Lung (tissue), 12 donors: ENCODE data around the gene ATP8A1. TPM values are rescaled to one million over a fixed set of nuclear protein-coding genes. Genes with fewer than 3 reads are reported as not detected.

Source experiments
- ATAC-seq: fragments of 200-7000 bp; cut with Tn5 transposase; one replicate; pipeline ENCODE4 v1.9.1; 2020; ENCODE audit warnings: moderate number of reproducible peaks; ENCODE audit not compliant: insufficient read depth, low FRiP score
- DNase-seq, 3 donors: peaks; one replicate each; pipeline ENCODE4 v3.0.0-alpha.2; 2013 to 2017
- H3K27ac ChIP-seq, 2 donors: one replicate each; pipeline ENCODE4 v1.5.1; 2013; ENCODE audit warnings: mild to moderate bottlenecking in 2 of 2, moderate library complexity in 2 of 2, control low read depth in 1 of 2, inconsistent platforms in 1 of 2, low read depth in 1 of 2, low read length in 1 of 2
- H3K27me3 ChIP-seq, 3 donors: one replicate each; pipeline ENCODE4 v1.5.1; 2013; ENCODE audit warnings: low read length in 2 of 3; ENCODE audit not compliant: control insufficient read depth in 3 of 3, insufficient read depth in 3 of 3
- H3K36me3 ChIP-seq, 4 donors: one replicate each; pipeline ENCODE4 v1.5.1; 2013; ENCODE audit warnings: low read length in 4 of 4, mild to moderate bottlenecking in 1 of 4, moderate library complexity in 1 of 4; ENCODE audit not compliant: control insufficient read depth in 4 of 4, insufficient read depth in 4 of 4
- H3K4me1 ChIP-seq, 5 donors: one replicate each; pipeline ENCODE4 v1.5.1; 2013; ENCODE audit warnings: low read length in 5 of 5, mild to moderate bottlenecking in 2 of 5, moderate library complexity in 1 of 5; ENCODE audit not compliant: control insufficient read depth in 5 of 5, insufficient read depth in 5 of 5
- H3K4me3 ChIP-seq: one replicate; pipeline ENCODE4 v1.5.1; 2013; ENCODE audit warnings: mild to moderate bottlenecking, control low read depth, moderate library complexity
- H3K9ac ChIP-seq, 2 donors: one replicate each; pipeline ENCODE4 v1.5.1; 2013; ENCODE audit warnings: low read length in 2 of 2, control low read depth in 1 of 2; ENCODE audit not compliant: insufficient read depth in 1 of 2
- H3K9me3 ChIP-seq, 4 donors: one replicate each; pipeline ENCODE4 v1.5.1; 2013; ENCODE audit warnings: low read length in 3 of 4, mild to moderate bottlenecking in 1 of 4, moderate library complexity in 1 of 4; ENCODE audit not compliant: control insufficient read depth in 4 of 4, insufficient read depth in 3 of 4
- WGBS, 2 donors: extraction: QIAGEN DNeasy Blood & Tissue Kit; methylation state at CpG; one replicate each; pipeline ENCODE4 v1.1.7; 2013; 5-methylcytosine and 5-hydroxymethylcytosine counted together
- polyA plus RNA-seq, 2 donors: library from polyadenylated mRNA; stranded (reverse); fragments of 200-250 nt; gene quantifications; one replicate each; pipeline ENCODE4 v1.2.1, GENCODE V29; 2013
- total RNA-seq, 2 donors: library from RNA; depleted of rRNA in 1 of 2; stranded (reverse); fragments of >200 nt in 1 of 2; gene quantifications; one replicate each; pipeline ENCODE4 v1.2.1, GENCODE V29; 2014 to 2021
- TF ChIP-seq, protein P1 (sequence below): IDR thresholded peaks from 2 replicates; pipeline ENCODE4 v1.5.1; 2012; ENCODE audit warnings: mild to moderate bottlenecking; ENCODE audit errors: control extremely low read depth, extremely low read depth
- donor health status: control.
- donor health status: control.
- donor health status: Bipolar disorder and iron deficiency.
- donor health status: healthy.
- donor health status: DM: yes; HTN: yes; CAD: no.

ATP8A1 gene
- total and polyA plus RNA-seq, 4 donors = 13.8 to 297 (median 48.9) TPM

DNA sequence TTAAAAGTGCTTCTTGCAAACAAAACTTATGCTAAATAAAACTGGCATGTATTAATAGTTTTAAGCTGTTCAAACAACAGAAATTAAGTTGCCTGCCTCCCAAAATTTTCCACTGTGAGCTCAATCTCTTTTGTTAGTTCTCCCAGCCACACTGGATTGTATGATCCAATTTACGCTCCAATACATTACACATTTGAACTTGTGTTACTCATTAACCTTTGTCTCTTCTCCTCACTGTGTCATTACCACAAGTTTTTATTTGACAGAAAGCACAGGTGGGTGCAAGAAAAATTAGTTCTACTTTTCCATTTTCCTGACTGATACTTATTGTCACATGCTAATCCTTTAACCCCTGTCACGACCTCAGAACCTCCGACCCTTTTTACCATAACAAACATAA lies 204.1 kb downstream of the ATP8A1 start:
- no peak overlapping the region for H3K27ac ChIP-seq
- no peak for ATAC-seq
- DNase-seq = no peak
- H3K36me3 ChIP-seq = peaks cover 0 to 6% (median 3%) of the 10 kb centered on the region in 4 donors
- no peak overlapping the region for H3K9ac ChIP-seq
- WGBS, 2 donors = 85 to 89% methylated on average over 3 of the region's 3 CpGs
- no peak overlapping the region for H3K4me3 ChIP-seq
- H3K27me3 ChIP-seq = no peaks in the 10 kb centered on the region
- peaks cover 0 to 5% (median 0%) of the 10 kb centered on the region in 5 donors for H3K4me1 ChIP-seq
- TF ChIP-seq, protein P1, sequence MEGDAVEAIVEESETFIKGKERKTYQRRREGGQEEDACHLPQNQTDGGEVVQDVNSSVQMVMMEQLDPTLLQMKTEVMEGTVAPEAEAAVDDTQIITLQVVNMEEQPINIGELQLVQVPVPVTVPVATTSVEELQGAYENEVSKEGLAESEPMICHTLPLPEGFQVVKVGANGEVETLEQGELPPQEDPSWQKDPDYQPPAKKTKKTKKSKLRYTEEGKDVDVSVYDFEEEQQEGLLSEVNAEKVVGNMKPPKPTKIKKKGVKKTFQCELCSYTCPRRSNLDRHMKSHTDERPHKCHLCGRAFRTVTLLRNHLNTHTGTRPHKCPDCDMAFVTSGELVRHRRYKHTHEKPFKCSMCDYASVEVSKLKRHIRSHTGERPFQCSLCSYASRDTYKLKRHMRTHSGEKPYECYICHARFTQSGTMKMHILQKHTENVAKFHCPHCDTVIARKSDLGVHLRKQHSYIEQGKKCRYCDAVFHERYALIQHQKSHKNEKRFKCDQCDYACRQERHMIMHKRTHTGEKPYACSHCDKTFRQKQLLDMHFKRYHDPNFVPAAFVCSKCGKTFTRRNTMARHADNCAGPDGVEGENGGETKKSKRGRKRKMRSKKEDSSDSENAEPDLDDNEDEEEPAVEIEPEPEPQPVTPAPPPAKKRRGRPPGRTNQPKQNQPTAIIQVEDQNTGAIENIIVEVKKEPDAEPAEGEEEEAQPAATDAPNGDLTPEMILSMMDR = no peak
- H3K9me3 ChIP-seq = no peaks in the 10 kb centered on the region

DNA sequence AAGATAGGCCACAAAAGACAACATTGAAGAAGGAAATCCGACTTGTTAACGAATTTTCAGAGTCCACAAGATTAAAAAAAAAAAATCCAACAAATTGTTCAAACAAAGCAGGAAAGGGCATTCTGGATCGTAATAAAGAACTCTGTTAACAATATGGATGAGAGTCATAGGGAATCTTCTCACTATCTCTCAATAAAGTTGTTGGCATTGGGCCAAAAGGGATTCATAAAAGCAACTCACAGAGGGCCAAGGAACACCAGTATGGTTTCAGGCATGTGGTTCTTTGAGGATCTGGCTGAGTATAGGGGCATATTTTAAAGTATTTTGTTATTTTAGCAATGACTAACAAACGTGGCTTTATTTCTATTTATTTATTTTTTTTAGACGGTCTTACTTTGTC lies 210.1 kb downstream of the ATP8A1 start:
- Histone ChIP-seq H3K27me3 (no peaks in the 10 kb centered on the region), H3K4me3 (no peak overlapping the region), H3K9me3 (no peaks in the 10 kb centered on the region), H3K27ac (no peak overlapping the region), H3K4me1 (no peaks in the 10 kb centered on the region), H3K36me3 (peaks cover 0 to 10% (median 6%) of the 10 kb centered on the region in 4 donors), H3K9ac (no peak overlapping the region)
- DNase-seq (no peak), ATAC-seq (no peak)
- TF ChIP-seq, protein P1 = no peak
- 63 to 75% methylated on average over 5 of the region's 5 CpGs for WGBS, 2 donors

DNA sequence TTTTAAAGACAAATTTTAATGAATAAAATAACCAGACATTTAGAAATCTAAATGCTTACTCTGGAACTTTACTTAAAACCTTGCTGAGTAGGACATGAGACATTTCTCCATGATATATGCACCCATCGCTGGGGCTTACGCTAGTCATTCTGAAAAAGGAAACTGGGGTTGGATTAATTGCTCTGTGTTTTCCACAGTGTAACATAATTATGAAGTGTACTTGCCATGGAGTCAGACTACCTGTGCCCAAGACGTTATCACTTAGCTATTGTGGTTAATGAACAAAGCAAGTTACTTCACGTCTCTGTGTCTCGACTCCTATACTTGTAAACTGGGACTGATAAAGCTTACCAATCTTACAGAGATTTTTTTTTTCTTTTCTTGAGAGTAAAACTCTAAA lies 211.9 kb downstream of the ATP8A1 start:
- DNase-seq = no peak
- TF ChIP-seq, protein P1 = no peak
- no peaks in the 10 kb centered on the region for H3K9me3 ChIP-seq
- no peak overlapping the region for H3K9ac ChIP-seq
- 90 to 93% methylated on average over 5 of the region's 5 CpGs for WGBS, 2 donors
- H3K4me1 ChIP-seq = no peaks in the 10 kb centered on the region
- H3K36me3 ChIP-seq = peaks cover 0 to 10% (median 6%) of the 10 kb centered on the region in 4 donors
- ATAC-seq = no peak
- no peak overlapping the region for H3K27ac ChIP-seq
- H3K27me3 ChIP-seq = no peaks in the 10 kb centered on the region
- H3K4me3 ChIP-seq = no peak overlapping the region

DNA sequence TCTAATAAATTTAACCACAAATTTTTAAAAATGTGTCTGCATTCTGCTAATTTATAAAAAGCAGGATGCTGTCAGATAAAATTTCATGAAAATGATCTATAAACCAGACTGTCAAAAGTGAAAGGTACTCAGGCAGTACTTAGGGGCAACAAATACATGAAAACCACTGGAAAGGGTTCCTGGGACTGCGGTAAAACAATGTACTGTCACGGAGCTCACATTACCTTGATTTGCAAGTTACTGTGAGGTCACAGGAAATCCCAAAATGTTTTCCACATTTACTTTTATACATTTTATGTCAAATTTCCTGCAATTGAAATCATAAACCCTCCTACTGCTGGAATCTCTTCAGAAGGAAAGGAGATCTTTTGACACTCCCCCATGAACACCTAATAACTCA lies 214.3 kb downstream of the ATP8A1 start:
- H3K27me3 ChIP-seq = no peaks in the 10 kb centered on the region
- no peak overlapping the region for H3K9ac ChIP-seq
- ATAC-seq (no peak), DNase-seq (no peak)
- no peak overlapping the region for H3K27ac ChIP-seq
- TF ChIP-seq, protein P1 = no peak
- no peaks in the 10 kb centered on the region for H3K4me1 ChIP-seq
- H3K9me3 ChIP-seq = no peaks in the 10 kb centered on the region
- H3K36me3 ChIP-seq = peaks cover 0 to 19% (median 6%) of the 10 kb centered on the region in 4 donors
- 88 to 94% methylated on average over 2 of the region's 2 CpGs for WGBS, 2 donors
- H3K4me3 ChIP-seq = no peak overlapping the region
